ENCODE measurements around the gene XRN1. TPM values are rescaled to one million over a fixed set of nuclear protein-coding genes. Genes with fewer than 3 reads are reported as not detected.

XRN1 gene
- total and polyA plus RNA-seq, 2 donors (not counting 1 experiment from before 2014, with no cell fraction given): 6.3 to 91.8 TPM

DNA sequence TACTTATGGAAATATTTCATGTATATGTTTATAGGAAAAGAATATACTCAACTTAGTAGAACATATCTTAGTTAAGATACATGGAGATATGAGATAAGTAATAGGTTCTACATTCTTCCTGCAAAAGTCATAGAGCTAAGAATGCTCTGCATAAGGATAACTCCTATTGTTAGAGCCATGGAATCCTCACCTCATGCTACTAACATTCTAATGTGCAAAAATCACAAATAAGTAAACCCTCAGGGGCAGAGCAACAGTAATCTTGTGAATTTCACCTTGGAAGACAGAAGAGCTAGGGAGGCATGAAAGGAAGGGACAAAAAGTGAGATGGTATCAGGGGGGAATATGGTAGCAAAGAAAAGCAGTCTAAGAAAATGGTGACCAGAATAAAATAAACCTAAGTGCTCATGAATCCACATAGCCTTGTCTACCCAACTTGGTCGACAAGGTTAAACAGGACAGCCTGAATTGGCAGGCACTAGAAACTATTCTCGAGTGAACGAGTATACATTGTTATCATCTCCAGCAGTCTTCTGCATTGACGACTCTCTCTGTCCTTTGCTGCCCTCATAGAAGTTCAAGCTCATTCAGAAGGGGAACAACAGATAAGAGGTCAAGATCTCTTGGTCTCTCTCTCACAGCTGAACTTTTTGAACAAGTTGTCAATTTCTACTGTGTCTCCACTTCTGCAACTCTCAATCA lies 52.8 kb downstream of the XRN1 start:
- 89% methylated on average over 4 of the region's 4 CpGs for WGBS (ENCODE audit: insufficient coverage)
- H3K4me3 ChIP-seq (ENCODE audit: control extremely low read depth in 1 of 5, extremely low read depth in 1 of 5, insufficient read depth in 1 of 5, low read depth in 2 of 5, low read length in 4 of 5): no peak overlapping the region
- H3K27me3 ChIP-seq (replicated peaks in 1 of 4; ENCODE audit: control extremely low read depth in 1 of 4, control insufficient read depth in 3 of 4, insufficient read depth in 4 of 4, low read length in 3 of 4): no peaks in the 10 kb centered on the region
- H3K27ac ChIP-seq (ENCODE audit: low read length in 2 of 2): no peak overlapping the region
- no peaks in the 10 kb centered on the region for H3K4me1 Mint-ChIP-seq
- DNase-seq: no peak
- ChIA-PET CTCF (interaction anchor here (1.0 kb wide), 1 partner anchor 518 kb away, joined by 3 read pairs; no protein-coding TSS in a partner anchor), POLR2A (no interaction called here)
- H3K27ac Mint-ChIP-seq: no peak overlapping the region
- TF ChIP-seq EZH2 (IDR thresholded peaks at IDR 0.05; ENCODE audit: borderline replicate concordance, insufficient read depth, low read depth, low read length, poor library complexity, severe bottlenecking): no peak
- TF ChIP-seq, protein P1, sequence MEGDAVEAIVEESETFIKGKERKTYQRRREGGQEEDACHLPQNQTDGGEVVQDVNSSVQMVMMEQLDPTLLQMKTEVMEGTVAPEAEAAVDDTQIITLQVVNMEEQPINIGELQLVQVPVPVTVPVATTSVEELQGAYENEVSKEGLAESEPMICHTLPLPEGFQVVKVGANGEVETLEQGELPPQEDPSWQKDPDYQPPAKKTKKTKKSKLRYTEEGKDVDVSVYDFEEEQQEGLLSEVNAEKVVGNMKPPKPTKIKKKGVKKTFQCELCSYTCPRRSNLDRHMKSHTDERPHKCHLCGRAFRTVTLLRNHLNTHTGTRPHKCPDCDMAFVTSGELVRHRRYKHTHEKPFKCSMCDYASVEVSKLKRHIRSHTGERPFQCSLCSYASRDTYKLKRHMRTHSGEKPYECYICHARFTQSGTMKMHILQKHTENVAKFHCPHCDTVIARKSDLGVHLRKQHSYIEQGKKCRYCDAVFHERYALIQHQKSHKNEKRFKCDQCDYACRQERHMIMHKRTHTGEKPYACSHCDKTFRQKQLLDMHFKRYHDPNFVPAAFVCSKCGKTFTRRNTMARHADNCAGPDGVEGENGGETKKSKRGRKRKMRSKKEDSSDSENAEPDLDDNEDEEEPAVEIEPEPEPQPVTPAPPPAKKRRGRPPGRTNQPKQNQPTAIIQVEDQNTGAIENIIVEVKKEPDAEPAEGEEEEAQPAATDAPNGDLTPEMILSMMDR (IDR thresholded peaks at IDR 0.05): no peak
- H4K20me1 ChIP-seq (ENCODE audit: control insufficient read depth, insufficient read depth, low read length, poor library complexity, severe bottlenecking): no peaks in the 10 kb centered on the region
- H3K9me3 Mint-ChIP-seq (ENCODE audit: insufficient read depth): no peaks in the 10 kb centered on the region
- intact Hi-C loops (cut with micrococcal nuclease): no loop called here
- no peak overlapping the region for H3K4me2 ChIP-seq (replicated peaks; ENCODE audit: low read depth, low read length, poor library complexity, severe bottlenecking)
- H3K36me3 ChIP-seq (replicated peaks in 1 of 2; ENCODE audit: control extremely low read depth in 1 of 2, control insufficient read depth in 1 of 2, extremely low read depth in 1 of 2, insufficient read depth in 2 of 2, low read length in 1 of 2): peaks cover 32 to 53% of the 10 kb centered on the region in 2 experiments
- H3K9me3 ChIP-seq (ENCODE audit: control extremely low read depth in 1 of 3, control insufficient read depth in 2 of 3, insufficient read depth in 1 of 3, low read length in 2 of 3): peaks cover 0 to 5% (median 0%) of the 10 kb centered on the region in 3 donors
- no peaks in the 10 kb centered on the region for H3K4me1 ChIP-seq (ENCODE audit: control insufficient read depth in 2 of 2, insufficient read depth in 2 of 2, low read length in 2 of 2)
- H3K4me3 Mint-ChIP-seq: no peak overlapping the region
- H3K27me3 Mint-ChIP-seq: no peaks in the 10 kb centered on the region
- no peaks in the 10 kb centered on the region for H3K79me2 ChIP-seq (ENCODE audit: control insufficient read depth, insufficient read depth, low read length)
- no peak overlapping the region for H2AFZ ChIP-seq (ENCODE audit: insufficient read depth, low read depth, low read length, poor library complexity, severe bottlenecking)
- no peak overlapping the region for H3K9ac ChIP-seq (ENCODE audit: low read length)
- ATAC-seq (ENCODE audit: low read depth): no peak

DNA sequence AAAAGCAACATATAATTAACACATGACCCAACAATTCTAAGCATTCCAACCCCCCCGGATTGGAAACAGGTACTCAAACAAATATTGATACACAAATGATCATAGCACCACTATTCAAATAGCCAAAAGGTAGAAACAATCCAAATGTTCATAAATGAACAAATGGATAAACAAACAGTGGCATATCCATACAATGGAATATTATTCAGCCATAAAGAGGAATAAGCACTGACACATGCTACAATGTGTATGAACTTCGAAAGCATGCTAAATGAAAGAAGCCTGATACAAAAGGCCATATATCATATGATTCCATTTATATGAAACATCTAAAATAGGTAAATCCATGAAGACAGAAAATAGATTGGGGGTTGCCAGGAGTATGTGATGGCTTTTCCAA lies 62.8 kb downstream of the XRN1 start:
- H4K20me1 ChIP-seq (ENCODE audit: control insufficient read depth, insufficient read depth, low read length, poor library complexity, severe bottlenecking): no peaks in the 10 kb centered on the region
- DNase-seq (no peak), ATAC-seq (ENCODE audit: low read depth) (no peak)
- intact Hi-C loops (cut with micrococcal nuclease): no loop called here
- no peaks in the 10 kb centered on the region for H3K79me2 ChIP-seq (ENCODE audit: control insufficient read depth, insufficient read depth, low read length)
- no peak overlapping the region for H2AFZ ChIP-seq (ENCODE audit: insufficient read depth, low read depth, low read length, poor library complexity, severe bottlenecking)
- TF ChIP-seq, protein P1 (IDR thresholded peaks at IDR 0.05): no peak
- no peak for TF ChIP-seq EZH2 (IDR thresholded peaks at IDR 0.05; ENCODE audit: borderline replicate concordance, insufficient read depth, low read depth, low read length, poor library complexity, severe bottlenecking)
- H3K9me3 ChIP-seq (ENCODE audit: control extremely low read depth in 1 of 3, control insufficient read depth in 2 of 3, insufficient read depth in 1 of 3, low read length in 2 of 3): peaks cover 0 to 5% (median 0%) of the 10 kb centered on the region in 3 donors
- H3K4me2 ChIP-seq (replicated peaks; ENCODE audit: low read depth, low read length, poor library complexity, severe bottlenecking): no peak overlapping the region
- H3K4me3 ChIP-seq (ENCODE audit: control extremely low read depth in 1 of 5, extremely low read depth in 1 of 5, insufficient read depth in 1 of 5, low read depth in 2 of 5, low read length in 4 of 5): no peak overlapping the region
- Mint-ChIP-seq H3K27ac (no peak overlapping the region), H3K27me3 (no peaks in the 10 kb centered on the region), H3K9me3 (ENCODE audit: insufficient read depth) (peaks cover 4% of the 10 kb centered on the region), H3K4me1 (no peaks in the 10 kb centered on the region), H3K4me3 (no peak overlapping the region)
- CTCF ChIA-PET: no interaction called here
- no peaks in the 10 kb centered on the region for H3K4me1 ChIP-seq (ENCODE audit: control insufficient read depth in 2 of 2, insufficient read depth in 2 of 2, low read length in 2 of 2)
- H3K27me3 ChIP-seq (replicated peaks in 1 of 4; ENCODE audit: control extremely low read depth in 1 of 4, control insufficient read depth in 3 of 4, insufficient read depth in 4 of 4, low read length in 3 of 4): no peaks in the 10 kb centered on the region
- no peak overlapping the region for H3K9ac ChIP-seq (ENCODE audit: low read length)
- H3K27ac ChIP-seq (ENCODE audit: low read length in 2 of 2): no peak overlapping the region
- peaks cover 25 to 52% of the 10 kb centered on the region in 2 experiments for H3K36me3 ChIP-seq (replicated peaks in 1 of 2; ENCODE audit: control extremely low read depth in 1 of 2, control insufficient read depth in 1 of 2, extremely low read depth in 1 of 2, insufficient read depth in 2 of 2, low read length in 1 of 2)
- POLR2A ChIA-PET: no interaction called here
- no CpG with 5 or more reads among the region's 2 CpGs for WGBS (ENCODE audit: insufficient coverage)
